ENCODE data around the gene MOBP.

The MOBP gene

GRCh38 chr3:39433642-39434041 is 33.8 kb upstream of the MOBP start:
- H3K9me3 ChIP-seq (ENCODE audit: control insufficient read depth, insufficient read depth, low read length): no peaks in the 10 kb centered on the region
- no peaks in the 10 kb centered on the region for H3K4me1 ChIP-seq (ENCODE audit: control insufficient read depth, low read length)
- no peak overlapping the region for H3K27ac ChIP-seq (ENCODE audit: low read depth, low read length)
- TF ChIP-seq CTCF (IDR thresholded peaks at IDR 0.05; ENCODE audit: low read depth, low read length, poor library complexity, severe bottlenecking): no peak
- no peak for TF ChIP-seq EZH2phosphoT487 (IDR thresholded peaks at IDR 0.05; ENCODE audit: borderline replicate concordance, low read length)
- no peaks in the 10 kb centered on the region for H3K36me3 ChIP-seq (ENCODE audit: control insufficient read depth, low read length)
- H3K4me2 ChIP-seq (ENCODE audit: low read length): no peak overlapping the region
- no peaks in the 10 kb centered on the region for H3K9me2 ChIP-seq (replicated peaks; ENCODE audit: control insufficient read depth, low read length)
- H3F3A ChIP-seq (ENCODE audit: control insufficient read depth, insufficient read depth): no peaks in the 10 kb centered on the region
- H3K79me2 ChIP-seq (ENCODE audit: control insufficient read depth, low read length): no peaks in the 10 kb centered on the region
- H3K4me3 ChIP-seq (ENCODE audit: low read length): no peak overlapping the region
- no peaks in the 10 kb centered on the region for H4K20me1 ChIP-seq (ENCODE audit: control insufficient read depth, insufficient read depth, low read depth, low read length)
- H3K27me3 ChIP-seq (ENCODE audit: control insufficient read depth, low read length): peaks cover 3% of the 10 kb centered on the region; the same call in 1 of the 2 replicates

- peaks cover 3% of the 10 kb centered on the region; the same call in 1 of the 2 replicates for H3K27me3 ChIP-seq (ENCODE audit: control insufficient read depth, low read length)
- TF ChIP-seq EZH2phosphoT487 (IDR thresholded peaks at IDR 0.05; ENCODE audit: borderline replicate concordance, low read length) (no peak), CTCF (IDR thresholded peaks at IDR 0.05; ENCODE audit: low read depth, low read length, poor library complexity, severe bottlenecking) (no peak)
- H3K4me3 ChIP-seq (ENCODE audit: low read length): no peak overlapping the region
- H3F3A ChIP-seq (ENCODE audit: control insufficient read depth, insufficient read depth): no peaks in the 10 kb centered on the region
- H3K9me2 ChIP-seq (replicated peaks; ENCODE audit: control insufficient read depth, low read length): no peaks in the 10 kb centered on the region
- H4K20me1 ChIP-seq (ENCODE audit: control insufficient read depth, insufficient read depth, low read depth, low read length): no peaks in the 10 kb centered on the region
- no peak overlapping the region for H3K4me2 ChIP-seq (ENCODE audit: low read length)
- no peaks in the 10 kb centered on the region for H3K36me3 ChIP-seq (ENCODE audit: control insufficient read depth, low read length)
- H3K9me3 ChIP-seq (ENCODE audit: control insufficient read depth, insufficient read depth, low read length): no peaks in the 10 kb centered on the region
- no peaks in the 10 kb centered on the region for H3K79me2 ChIP-seq (ENCODE audit: control insufficient read depth, low read length)
- no peak overlapping the region for H3K27ac ChIP-seq (ENCODE audit: low read depth, low read length)
- H3K4me1 ChIP-seq (ENCODE audit: control insufficient read depth, low read length): no peaks in the 10 kb centered on the region
Observed at GRCh38 chr3:39434574-39434973, 32.9 kb upstream of the MOBP start.

- Histone ChIP-seq H3K36me3 (ENCODE audit: control insufficient read depth, low read length) (no peaks in the 10 kb centered on the region), H4K20me1 (ENCODE audit: control insufficient read depth, insufficient read depth, low read depth, low read length) (no peaks in the 10 kb centered on the region), H3K27me3 (ENCODE audit: control insufficient read depth, low read length) (peaks cover 3% of the 10 kb centered on the region; the same call in 1 of the 2 replicates), H3K9me3 (ENCODE audit: control insufficient read depth, insufficient read depth, low read length) (no peaks in the 10 kb centered on the region), H3K27ac (ENCODE audit: low read depth, low read length) (no peak overlapping the region), H3K4me1 (ENCODE audit: control insufficient read depth, low read length) (no peaks in the 10 kb centered on the region), H3K4me3 (ENCODE audit: low read length) (no peak overlapping the region), H3K9me2 (replicated peaks; ENCODE audit: control insufficient read depth, low read length) (no peaks in the 10 kb centered on the region), H3F3A (ENCODE audit: control insufficient read depth, insufficient read depth) (no peaks in the 10 kb centered on the region), H3K4me2 (ENCODE audit: low read length) (no peak overlapping the region), H3K79me2 (ENCODE audit: control insufficient read depth, low read length) (no peaks in the 10 kb centered on the region)
- TF ChIP-seq CTCF (IDR thresholded peaks at IDR 0.05; ENCODE audit: low read depth, low read length, poor library complexity, severe bottlenecking) (no peak), EZH2phosphoT487 (IDR thresholded peaks at IDR 0.05; ENCODE audit: borderline replicate concordance, low read length) (no peak)
Observed at GRCh38 chr3:39435006-39435748, 32.3 kb upstream of the MOBP start.
